Nasal cavity respiratory epithelium epithelial cell of viscerocranial mucosa (primary cell): ENCODE measurements around the gene GLIPR1. TPM values are rescaled to one million over a fixed set of nuclear protein-coding genes. Genes with fewer than 3 reads are reported as not detected.

ENCODE experiments used
- total RNA-seq: library from RNA; depleted of rRNA; stranded (reverse); fragments of >200 nt; gene quantifications from 2 replicates; pipeline ENCODE4 v1.2.3, GENCODE V29; 2014

Gene GLIPR1
- total RNA-seq, result 23.2 and 31.6 TPM in 2 replicates

GRCh38 chr12:75480469-75480949, at the start of gene GLIPR1:
TSS of gene GLIPR1 (plus strand) at chr12:75480755. CDS start at chr12:75480881, 126 bp downstream.

DNA sequence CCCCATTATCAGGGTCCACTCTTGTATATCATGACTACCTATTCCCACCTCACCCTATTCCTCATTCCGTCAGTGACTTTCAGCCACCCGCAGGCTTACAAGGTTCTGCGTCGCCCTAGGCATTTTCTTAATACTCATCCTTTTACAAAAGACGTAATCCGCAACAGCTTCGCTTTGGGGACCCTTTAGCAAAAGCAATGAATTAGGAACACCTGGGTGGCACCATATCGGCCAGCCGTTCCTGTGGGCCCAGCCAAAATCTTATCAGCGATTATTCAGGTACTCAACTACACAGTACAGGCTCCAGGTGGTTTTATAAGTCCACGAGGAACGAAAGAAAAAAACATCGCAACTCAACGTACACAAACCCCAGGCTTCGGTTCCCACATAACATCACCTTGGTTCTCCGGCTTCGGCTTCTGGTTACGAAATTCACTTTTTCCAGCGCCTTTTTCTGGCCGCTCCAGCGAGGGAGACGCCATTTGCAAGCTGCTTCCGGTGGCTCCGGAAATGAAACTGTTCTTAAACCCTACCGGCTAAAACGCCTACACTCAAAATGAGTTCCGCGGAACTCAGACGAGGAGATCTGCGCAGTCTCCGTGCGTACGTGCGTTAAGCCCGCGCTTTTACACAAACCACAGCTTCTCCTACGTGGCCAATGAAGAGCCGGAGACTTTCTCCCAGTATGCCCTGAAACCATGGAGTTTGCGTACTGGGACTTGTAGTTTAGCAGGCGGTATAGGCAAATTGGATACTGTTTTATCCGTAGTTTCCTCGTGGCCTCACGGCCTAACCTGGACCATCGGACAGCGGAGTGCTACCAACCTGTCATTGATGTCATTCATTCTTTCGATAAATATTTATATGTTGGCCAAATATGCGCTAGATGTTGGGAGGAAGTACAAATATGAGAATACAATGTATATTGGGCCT, 30.8 kb downstream of the GLIPR1 start, which contains the start of gene KRR1:
KRR1 (minus strand) TSS at position 494 of the 933 bp plus-strand sequence; CDS start at position 482, 12 bp downstream.

Other genes with a start within 250 kb of the GLIPR1 start
- gene CAPS2, start 150.4 kb upstream of the GLIPR1 start, total RNA-seq, result 2.7 and 6.1 TPM in 2 replicates
- not detected in 2 replicates for gene GLIPR1L1, start 146.1 kb upstream of the GLIPR1 start, total RNA-seq
- gene GLIPR1L2, start 89.7 kb upstream of the GLIPR1 start, total RNA-seq, result 0.68 and 0.93 TPM in 2 replicates
- gene KRR1, start 30.9 kb downstream of the GLIPR1 start, total RNA-seq, result 21.9 and 77.5 TPM in 2 replicates